ENCODE measurements around the gene KAT8.

- TF ChIP-seq POLR2A (IDR thresholded peaks at IDR 0.05) (no peak), EP300 (IDR thresholded peaks at IDR 0.05) (no peak), POLR2AphosphoS5 (IDR thresholded peaks at IDR 0.05) (no peak), CTCF (IDR thresholded peaks at IDR 0.05) (no peak)
Observed at GRCh38 chr16:31078597-31079341, 38.7 kb upstream of the KAT8 start.

Data from stomach (tissue), 4 donors.